ENCODE results near the gene B9D2. TPM values are rescaled to one million over a fixed set of nuclear protein-coding genes. Genes with fewer than 3 reads are reported as not detected.

B9D2 gene
- total and polyA plus RNA-seq, 10 donors = 7.5 to 11.9 (median 8.7) TPM

- peak overlapping the region in 4 of 8 donors; percentile 3 to 74 (median 51) for H3K27ac ChIP-seq
- WGBS, 5 donors = 31 to 41% (median 38%) methylated on average over 8 to 9 of the region's 9 CpGs
- DNase-seq = no peak
- H3K4me1 ChIP-seq = peaks cover 0 to 69% (median 36%) of the 10 kb centered on the region in 6 donors
- H3K4me3 ChIP-seq = no peak overlapping the region
- TF ChIP-seq CTCF (IDR thresholded peaks at IDR 0.05 in 8 of 11, conservative IDR thresholded peaks at IDR 0.05 in 3 of 11) (peak in 3 of 11 experiments; percentile 4 to 31 (median 25)), POLR2A (IDR thresholded peaks at IDR 0.05) (no peak), POLR2AphosphoS5 (IDR thresholded peaks at IDR 0.05) (peak in 1 of 3 donors; percentile 40)
- H3K9me3 ChIP-seq = no peaks in the 10 kb centered on the region
- peaks cover 0 to 21% (median 3%) of the 10 kb centered on the region in 6 donors for H3K36me3 ChIP-seq
- H3K27me3 ChIP-seq (replicated peaks in 1 of 7) = no peaks in the 10 kb centered on the region
- intact Hi-C loops (cut with DNase I; ENCODE audit: low total_unique reads) = loop anchor here (5.0 kb wide), 1 partner anchor 39 kb away; no protein-coding TSS in a partner anchor
Observed at GRCh38 chr19:41377977-41378709, 14.2 kb upstream of the B9D2 start.

GRCh38 chr19:41376998-41377365 is 13.0 kb upstream of the B9D2 start:
- DNase-seq = no peak
- peak overlapping the region in 6 of 8 donors; percentile 54 to 94 (median 79) for H3K27ac ChIP-seq
- TF ChIP-seq POLR2A (IDR thresholded peaks at IDR 0.05) (no peak), CTCF (IDR thresholded peaks at IDR 0.05 in 8 of 11, conservative IDR thresholded peaks at IDR 0.05 in 3 of 11) (no peak), POLR2AphosphoS5 (IDR thresholded peaks at IDR 0.05) (no peak)
- H3K36me3 ChIP-seq = peaks cover 0 to 9% (median 0%) of the 10 kb centered on the region in 6 donors
- no peaks in the 10 kb centered on the region for H3K9me3 ChIP-seq
- H3K27me3 ChIP-seq (replicated peaks in 1 of 7) = no peaks in the 10 kb centered on the region
- peak overlapping the region in 7 of 8 donors; percentile 36 to 80 (median 54) for H3K4me3 ChIP-seq
- 68 to 76% (median 73%) methylated on average over 8 of the region's 8 CpGs for WGBS, 5 donors
- peaks cover 0 to 72% (median 36%) of the 10 kb centered on the region in 6 donors for H3K4me1 ChIP-seq
- intact Hi-C loops (cut with DNase I; ENCODE audit: low total_unique reads) = loop anchor here (5.0 kb wide), 1 partner anchor 40 kb away; no protein-coding TSS in a partner anchor

- Histone ChIP-seq H3K36me3 (peaks cover 0 to 3% (median 0%) of the 10 kb centered on the region in 6 donors), H3K9me3 (no peaks in the 10 kb centered on the region), H3K27me3 (replicated peaks in 1 of 7) (no peaks in the 10 kb centered on the region), H3K27ac (peak within 1 kb of the TSS; percentile 13 to 94 (median 74)), H3K4me3 (peak within 1 kb of the TSS; percentile 36 to 80 (median 53)), H3K4me1 (peaks cover 0 to 72% (median 36%) of the 10 kb centered on the region in 6 donors)
- intact Hi-C loops (cut with DNase I; ENCODE audit: low total_unique reads) = loop anchor here (5.0 kb wide), 1 partner anchor 41 kb away; no protein-coding TSS in a partner anchor
- peak; percentile 84 for DNase-seq
- TF ChIP-seq POLR2AphosphoS5 (IDR thresholded peaks at IDR 0.05) (peak; percentile 19 to 69 (median 60)), CTCF (IDR thresholded peaks at IDR 0.05 in 8 of 11, conservative IDR thresholded peaks at IDR 0.05 in 3 of 11) (no peak), POLR2A (IDR thresholded peaks at IDR 0.05) (no peak)
- WGBS, 5 donors = 5 to 15% (median 6%) methylated on average over 26 to 47 of the region's 47 CpGs
Observed at GRCh38 chr19:41376241-41376997, 12.5 kb upstream of the B9D2 start, which contains the start of gene TMEM91. Gene TMEM91, plus strand, starts transcription at chr19:41376533. Its CDS starts 1,777 bp downstream, at chr19:41378310.

Data from spleen (tissue), 11 donors.